ENCODE results near the gene IGFBP1. TPM values are rescaled to one million over a fixed set of nuclear protein-coding genes. Genes with fewer than 3 reads are reported as not detected.
A peak's percentile ranks its signal among the peaks of the same experiment; 100 is the strongest.

IGFBP1 gene
- total and polyA plus RNA-seq, 2 of the 13 experiments (the other 11 are each of a cell fraction or from before 2014, with no cell fraction given): 5.4 to 885 TPM

DNA sequence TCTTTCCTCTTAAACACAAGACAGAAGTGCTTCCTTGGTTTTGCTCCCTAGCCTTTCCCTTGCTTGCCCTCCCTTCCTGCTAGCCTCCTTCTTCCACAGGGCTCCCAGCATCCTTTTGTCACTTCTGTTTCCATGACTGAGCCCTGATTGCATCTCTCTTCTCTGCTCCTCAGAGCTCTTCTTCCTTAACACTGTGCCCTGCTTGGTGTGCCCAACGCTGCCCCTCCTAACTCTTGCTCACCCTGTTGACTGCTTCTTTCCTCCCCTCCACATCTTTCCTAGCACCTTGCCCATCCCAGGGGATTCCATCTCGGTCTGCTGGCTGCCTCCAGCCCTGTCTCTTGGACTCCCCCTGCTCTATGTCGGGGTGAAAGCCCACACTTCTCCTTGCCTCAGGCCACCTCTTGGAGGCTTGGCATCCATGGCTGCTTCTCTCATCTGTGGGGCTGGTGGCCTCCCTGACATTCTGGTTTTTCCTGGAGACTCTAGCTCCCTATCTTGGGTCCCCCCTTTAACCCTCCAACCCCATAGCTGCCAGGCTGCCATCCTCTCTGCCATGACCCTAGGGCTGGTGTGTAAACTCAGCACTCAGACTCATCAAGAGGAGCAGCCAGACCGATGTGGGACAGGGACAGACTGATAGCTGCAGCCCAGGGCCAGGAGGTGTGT is 5.8 kb downstream of the IGFBP1 start (continued):
- TF ChIP-seq SPEN (CRISPR knock-in tag; IDR thresholded peaks at IDR 0.05; ENCODE audit: low read depth) (no peak; the same call in 1 of the 2 replicates), NCOA2 (CRISPR knock-in tag; IDR thresholded peaks at IDR 0.05) (no peak), ZNF772 (CRISPR knock-in tag; IDR thresholded peaks at IDR 0.05) (no peak), ZNF136 (CRISPR knock-in tag; IDR thresholded peaks at IDR 0.05; ENCODE audit: low read depth) (no peak), RARA (CRISPR knock-in tag; IDR thresholded peaks at IDR 0.05) (no peak), ZNF337 (CRISPR knock-in tag; IDR thresholded peaks at IDR 0.05; ENCODE audit: borderline replicate concordance, low read depth) (no peak), BORCS8-MEF2B (CRISPR knock-in tag; IDR thresholded peaks at IDR 0.05) (peak; percentile 29; the same call in 1 of the 2 replicates), SMAD1 (CRISPR knock-in tag; IDR thresholded peaks at IDR 0.05; ENCODE audit: borderline replicate concordance, low read depth) (peak; percentile 84; the same call in 1 of the 2 replicates), HDAC2 (CRISPR knock-in tag; IDR thresholded peaks at IDR 0.05) (no peak), KDM5A (IDR thresholded peaks at IDR 0.05; ENCODE audit: borderline replicate concordance, low read length) (no peak), ZBTB3 (CRISPR knock-in tag; IDR thresholded peaks at IDR 0.05; ENCODE audit: borderline replicate concordance, low read depth) (peak; percentile 30; the same call in 1 of the 2 replicates), ZSCAN9 (CRISPR knock-in tag; IDR thresholded peaks at IDR 0.05; ENCODE audit: borderline replicate concordance) (no peak)
- TF ChIP-seq, protein P1, sequence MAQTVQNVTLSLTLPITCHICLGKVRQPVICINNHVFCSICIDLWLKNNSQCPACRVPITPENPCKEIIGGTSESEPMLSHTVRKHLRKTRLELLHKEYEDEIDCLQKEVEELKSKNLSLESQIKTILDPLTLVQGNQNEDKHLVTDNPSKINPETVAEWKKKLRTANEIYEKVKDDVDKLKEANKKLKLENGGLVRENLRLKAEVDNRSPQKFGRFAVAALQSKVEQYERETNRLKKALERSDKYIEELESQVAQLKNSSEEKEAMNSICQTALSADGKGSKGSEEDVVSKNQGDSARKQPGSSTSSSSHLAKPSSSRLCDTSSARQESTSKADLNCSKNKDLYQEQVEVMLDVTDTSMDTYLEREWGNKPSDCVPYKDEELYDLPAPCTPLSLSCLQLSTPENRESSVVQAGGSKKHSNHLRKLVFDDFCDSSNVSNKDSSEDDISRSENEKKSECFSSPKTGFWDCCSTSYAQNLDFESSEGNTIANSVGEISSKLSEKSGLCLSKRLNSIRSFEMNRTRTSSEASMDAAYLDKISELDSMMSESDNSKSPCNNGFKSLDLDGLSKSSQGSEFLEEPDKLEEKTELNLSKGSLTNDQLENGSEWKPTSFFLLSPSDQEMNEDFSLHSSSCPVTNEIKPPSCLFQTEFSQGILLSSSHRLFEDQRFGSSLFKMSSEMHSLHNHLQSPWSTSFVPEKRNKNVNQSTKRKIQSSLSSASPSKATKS (CRISPR knock-in tag; IDR thresholded peaks at IDR 0.05): no peak
- TF ChIP-seq, protein P2, sequence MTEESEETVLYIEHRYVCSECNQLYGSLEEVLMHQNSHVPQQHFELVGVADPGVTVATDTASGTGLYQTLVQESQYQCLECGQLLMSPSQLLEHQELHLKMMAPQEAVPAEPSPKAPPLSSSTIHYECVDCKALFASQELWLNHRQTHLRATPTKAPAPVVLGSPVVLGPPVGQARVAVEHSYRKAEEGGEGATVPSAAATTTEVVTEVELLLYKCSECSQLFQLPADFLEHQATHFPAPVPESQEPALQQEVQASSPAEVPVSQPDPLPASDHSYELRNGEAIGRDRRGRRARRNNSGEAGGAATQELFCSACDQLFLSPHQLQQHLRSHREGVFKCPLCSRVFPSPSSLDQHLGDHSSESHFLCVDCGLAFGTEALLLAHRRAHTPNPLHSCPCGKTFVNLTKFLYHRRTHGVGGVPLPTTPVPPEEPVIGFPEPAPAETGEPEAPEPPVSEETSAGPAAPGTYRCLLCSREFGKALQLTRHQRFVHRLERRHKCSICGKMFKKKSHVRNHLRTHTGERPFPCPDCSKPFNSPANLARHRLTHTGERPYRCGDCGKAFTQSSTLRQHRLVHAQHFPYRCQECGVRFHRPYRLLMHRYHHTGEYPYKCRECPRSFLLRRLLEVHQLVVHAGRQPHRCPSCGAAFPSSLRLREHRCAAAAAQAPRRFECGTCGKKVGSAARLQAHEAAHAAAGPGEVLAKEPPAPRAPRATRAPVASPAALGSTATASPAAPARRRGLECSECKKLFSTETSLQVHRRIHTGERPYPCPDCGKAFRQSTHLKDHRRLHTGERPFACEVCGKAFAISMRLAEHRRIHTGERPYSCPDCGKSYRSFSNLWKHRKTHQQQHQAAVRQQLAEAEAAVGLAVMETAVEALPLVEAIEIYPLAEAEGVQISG (CRISPR knock-in tag; IDR thresholded peaks at IDR 0.05): peak; percentile 28; the same call in 1 of the 2 replicates
- TF ChIP-seq, protein P3, sequence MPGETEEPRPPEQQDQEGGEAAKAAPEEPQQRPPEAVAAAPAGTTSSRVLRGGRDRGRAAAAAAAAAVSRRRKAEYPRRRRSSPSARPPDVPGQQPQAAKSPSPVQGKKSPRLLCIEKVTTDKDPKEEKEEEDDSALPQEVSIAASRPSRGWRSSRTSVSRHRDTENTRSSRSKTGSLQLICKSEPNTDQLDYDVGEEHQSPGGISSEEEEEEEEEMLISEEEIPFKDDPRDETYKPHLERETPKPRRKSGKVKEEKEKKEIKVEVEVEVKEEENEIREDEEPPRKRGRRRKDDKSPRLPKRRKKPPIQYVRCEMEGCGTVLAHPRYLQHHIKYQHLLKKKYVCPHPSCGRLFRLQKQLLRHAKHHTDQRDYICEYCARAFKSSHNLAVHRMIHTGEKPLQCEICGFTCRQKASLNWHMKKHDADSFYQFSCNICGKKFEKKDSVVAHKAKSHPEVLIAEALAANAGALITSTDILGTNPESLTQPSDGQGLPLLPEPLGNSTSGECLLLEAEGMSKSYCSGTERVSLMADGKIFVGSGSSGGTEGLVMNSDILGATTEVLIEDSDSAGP (CRISPR knock-in tag; IDR thresholded peaks at IDR 0.05; ENCODE audit: borderline replicate concordance): peak; percentile 70; the same call in 1 of the 2 replicates
- TF ChIP-seq, protein P4, sequence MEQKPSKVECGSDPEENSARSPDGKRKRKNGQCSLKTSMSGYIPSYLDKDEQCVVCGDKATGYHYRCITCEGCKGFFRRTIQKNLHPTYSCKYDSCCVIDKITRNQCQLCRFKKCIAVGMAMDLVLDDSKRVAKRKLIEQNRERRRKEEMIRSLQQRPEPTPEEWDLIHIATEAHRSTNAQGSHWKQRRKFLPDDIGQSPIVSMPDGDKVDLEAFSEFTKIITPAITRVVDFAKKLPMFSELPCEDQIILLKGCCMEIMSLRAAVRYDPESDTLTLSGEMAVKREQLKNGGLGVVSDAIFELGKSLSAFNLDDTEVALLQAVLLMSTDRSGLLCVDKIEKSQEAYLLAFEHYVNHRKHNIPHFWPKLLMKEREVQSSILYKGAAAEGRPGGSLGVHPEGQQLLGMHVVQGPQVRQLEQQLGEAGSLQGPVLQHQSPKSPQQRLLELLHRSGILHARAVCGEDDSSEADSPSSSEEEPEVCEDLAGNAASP (CRISPR knock-in tag; IDR thresholded peaks at IDR 0.05; ENCODE audit: borderline replicate concordance): no peak

All from HepG2 (cell line).